ENCODE data around the gene SEC62. TPM values are rescaled to one million over a fixed set of nuclear protein-coding genes. Genes with fewer than 3 reads are reported as not detected.

SEC62 gene
- total and polyA plus RNA-seq, 9 of the 15 experiments (the other 6 are each of a cell fraction or from before 2014, with no cell fraction given), result 34.5 to 152 (median 51.8) TPM

DNA sequence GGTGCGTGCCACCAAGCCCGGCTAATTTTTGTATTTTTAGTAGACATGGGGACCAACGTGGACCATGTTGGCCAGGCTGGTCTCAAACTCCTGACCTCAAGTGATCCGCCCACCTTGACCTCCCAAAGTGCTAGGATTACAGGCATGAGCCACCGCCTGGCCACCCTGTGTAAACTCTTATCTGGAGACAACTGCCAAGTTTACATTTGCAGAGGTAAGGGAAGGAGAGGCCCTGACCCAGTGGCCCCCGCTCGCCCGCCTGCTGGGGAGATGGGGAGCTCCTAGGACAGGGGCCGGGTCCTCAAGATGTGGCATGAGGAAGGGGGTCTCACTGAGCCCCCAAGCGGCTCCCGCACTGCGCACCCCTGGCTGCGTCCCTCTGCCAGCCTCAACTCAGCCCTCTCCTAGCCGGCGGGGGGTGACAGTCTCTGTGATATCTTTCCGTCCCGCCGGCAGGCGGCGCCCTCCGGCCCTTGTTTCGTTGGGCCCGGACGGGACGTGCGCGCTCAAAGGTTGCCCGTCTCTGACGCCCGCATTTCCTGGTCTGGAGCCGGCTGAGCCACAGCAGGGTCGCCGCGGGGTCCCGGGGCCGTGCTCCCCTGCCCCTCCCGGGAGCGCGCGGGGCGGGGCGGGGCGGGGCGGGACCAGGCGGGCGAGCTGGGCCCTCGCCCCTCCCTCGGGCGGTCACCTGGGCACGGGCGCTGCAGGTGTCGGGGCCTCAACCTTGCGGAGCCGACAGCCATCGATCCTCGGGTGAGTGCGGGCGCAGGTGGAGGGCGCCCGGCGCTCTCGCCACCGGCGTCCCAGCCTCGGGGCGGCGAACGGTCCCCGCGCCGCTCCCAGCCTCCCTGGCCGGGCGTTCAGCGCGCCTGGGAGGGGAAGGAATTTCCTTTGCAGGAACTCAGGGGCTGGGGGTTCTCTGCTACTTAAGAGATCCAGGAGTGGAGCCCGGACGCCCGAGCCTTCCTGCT is 71.1 kb downstream of the SEC62 start, which contains the start of gene GPR160 (continued):
- TF ChIP-seq ZNF23 (CRISPR knock-in tag; IDR thresholded peaks at IDR 0.05) (no peak), E2F3 (CRISPR knock-in tag; IDR thresholded peaks at IDR 0.05) (no peak), GABPB1 (CRISPR knock-in tag; IDR thresholded peaks at IDR 0.05) (peak; percentile 65; the same call in 1 of the 2 replicates), POLR2H (tag; IDR thresholded peaks at IDR 0.05; ENCODE audit: low read depth) (no peak), SNAPC5 (CRISPR knock-in tag; IDR thresholded peaks at IDR 0.05) (no peak), YBX1 (IDR thresholded peaks at IDR 0.05) (no peak), ZBTB33 (CRISPR knock-in tag; IDR thresholded peaks at IDR 0.05) (peak; percentile 59; the same call in 1 of the 2 replicates), ATF1 (CRISPR knock-in tag; IDR thresholded peaks at IDR 0.05) (no peak), ATF1 (tag; IDR thresholded peaks at IDR 0.05) (peak; percentile 24; the same call in 1 of the 2 replicates), E2F8 (IDR thresholded peaks at IDR 0.05; ENCODE audit: low read depth, partially characterized antibody) (no peak), NELFE (IDR thresholded peaks at IDR 0.05; ENCODE audit: insufficient read depth, insufficient read length) (no peak), ZNF212 (CRISPR knock-in tag; IDR thresholded peaks at IDR 0.05) (no peak), VEZF1 (CRISPR knock-in tag; IDR thresholded peaks at IDR 0.05) (peak; percentile 81), KDM2B (CRISPR knock-in tag; IDR thresholded peaks at IDR 0.05) (no peak), ZNF347 (CRISPR knock-in tag; IDR thresholded peaks at IDR 0.05; ENCODE audit: low read depth) (no peak), SIN3A (IDR thresholded peaks at IDR 0.05; ENCODE audit: borderline replicate concordance in 2 of 2, control insufficient read depth in 1 of 2, low read depth in 2 of 2, low read length in 2 of 2) (no peak), NR2C1 (IDR thresholded peaks at IDR 0.05) (peak; percentile 42; the same call in 1 of the 2 replicates), NR2C1 (tag; IDR thresholded peaks at IDR 0.05) (no peak), SAP30 (IDR thresholded peaks at IDR 0.05; ENCODE audit: borderline replicate concordance, insufficient read depth, low read depth, low read length, poor library complexity, severe bottlenecking) (no peak), KDM4B (IDR thresholded peaks at IDR 0.05; ENCODE audit: borderline replicate concordance in 2 of 2, low read depth in 1 of 2) (no peak)
